ENCODE data around the gene CHMP4B. TPM values are rescaled to one million over a fixed set of nuclear protein-coding genes. Genes with fewer than 3 reads are reported as not detected.

The CHMP4B gene
- total and polyA plus RNA-seq, 4 donors: 2.7 to 37.2 (median 17.2) TPM

DNA sequence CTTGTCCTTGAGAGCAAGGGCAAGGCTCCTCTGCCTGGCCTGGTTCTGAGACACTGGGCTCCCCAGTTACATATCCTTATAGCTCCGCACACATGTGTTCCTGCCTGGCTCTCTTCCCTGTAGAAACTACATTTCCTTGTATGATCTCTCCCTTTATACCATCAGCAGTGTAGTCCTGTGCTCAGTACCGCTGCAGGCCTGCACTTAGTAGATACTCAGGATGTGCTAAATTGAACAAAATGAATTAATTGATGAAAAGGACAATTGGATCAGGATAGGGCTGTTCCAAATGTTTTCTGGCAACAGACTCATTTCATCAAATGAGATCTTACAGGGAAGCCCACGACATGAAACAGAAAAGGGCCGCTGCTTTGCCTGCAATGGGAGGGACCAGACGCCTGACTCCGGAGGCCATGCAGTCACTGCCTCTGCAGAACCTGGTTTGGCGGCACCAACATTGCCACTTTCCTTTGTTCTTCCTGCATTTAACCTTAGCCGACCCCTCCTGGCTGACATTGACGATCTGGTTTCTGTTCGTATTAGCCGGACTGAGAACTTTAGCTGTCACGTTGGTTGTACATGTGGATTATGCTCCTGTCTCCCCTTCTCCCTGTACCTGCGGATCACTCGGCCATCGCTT is 53.3 kb downstream of the CHMP4B start:
- TF ChIP-seq, protein P1, sequence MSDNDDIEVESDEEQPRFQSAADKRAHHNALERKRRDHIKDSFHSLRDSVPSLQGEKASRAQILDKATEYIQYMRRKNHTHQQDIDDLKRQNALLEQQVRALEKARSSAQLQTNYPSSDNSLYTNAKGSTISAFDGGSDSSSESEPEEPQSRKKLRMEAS (IDR thresholded peaks at IDR 0.05): no peak
- TF ChIP-seq JUND (IDR thresholded peaks at IDR 0.05): no peak
- no peak for TF ChIP-seq RAD21 (IDR thresholded peaks at IDR 0.05)
- TF ChIP-seq NR2F2 (IDR thresholded peaks at IDR 0.05): no peak
- TF ChIP-seq HNF4A (conservative IDR thresholded peaks at IDR 0.05): no peak
- no peak for TF ChIP-seq EGR1 (IDR thresholded peaks at IDR 0.05; ENCODE audit: low read depth in 2 of 2)
- TF ChIP-seq, protein P2, sequence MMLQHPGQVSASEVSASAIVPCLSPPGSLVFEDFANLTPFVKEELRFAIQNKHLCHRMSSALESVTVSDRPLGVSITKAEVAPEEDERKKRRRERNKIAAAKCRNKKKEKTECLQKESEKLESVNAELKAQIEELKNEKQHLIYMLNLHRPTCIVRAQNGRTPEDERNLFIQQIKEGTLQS (IDR thresholded peaks at IDR 0.05): no peak
- TF ChIP-seq TAF1 (conservative IDR thresholded peaks at IDR 0.05): no peak
- no peak for TF ChIP-seq FOXA2 (IDR thresholded peaks at IDR 0.05)
- TF ChIP-seq ZBTB33 (IDR thresholded peaks at IDR 0.05): no peak
- no peak for TF ChIP-seq CTCF (IDR thresholded peaks at IDR 0.05; ENCODE audit: low read depth, low read length, missing input control)
- TF ChIP-seq SP1 (IDR thresholded peaks at IDR 0.05): no peak
- no peak for TF ChIP-seq GABPA (IDR thresholded peaks at IDR 0.05 in 1 of 2, conservative IDR thresholded peaks at IDR 0.05 in 1 of 2)
- no peak for TF ChIP-seq RXRA (IDR thresholded peaks at IDR 0.05)
- no peak for TF ChIP-seq FOXA1 (IDR thresholded peaks at IDR 0.05)
- no peaks in the 10 kb centered on the region for H3K36me3 ChIP-seq (ENCODE audit: control insufficient read depth in 4 of 4, insufficient read depth in 3 of 4, low read depth in 1 of 4, low read length in 3 of 4)
- DNase-seq (ENCODE audit: low spot score): no peak
- no peaks in the 10 kb centered on the region for H3K27me3 ChIP-seq (ENCODE audit: control insufficient read depth in 4 of 4, insufficient read depth in 4 of 4, low read length in 3 of 4)
- H3K27ac ChIP-seq (ENCODE audit: low read depth in 1 of 2, low read length in 2 of 2): no peak overlapping the region
- no peak overlapping the region for H3K4me3 ChIP-seq (ENCODE audit: low read depth in 1 of 3, low read length in 3 of 3)
- peaks cover 0 to 2% (median 0%) of the 10 kb centered on the region in 4 donors for H3K4me1 ChIP-seq (ENCODE audit: control insufficient read depth in 4 of 4, insufficient read depth in 4 of 4, low read length in 3 of 4)
- H3K9me3 ChIP-seq (ENCODE audit: control insufficient read depth in 4 of 4, low read length in 3 of 4): no peaks in the 10 kb centered on the region
- WGBS: 94% methylated on average over 15 of the region's 15 CpGs
- H3K9ac ChIP-seq (ENCODE audit: low read depth in 1 of 2, low read length in 2 of 2): no peak overlapping the region

DNA sequence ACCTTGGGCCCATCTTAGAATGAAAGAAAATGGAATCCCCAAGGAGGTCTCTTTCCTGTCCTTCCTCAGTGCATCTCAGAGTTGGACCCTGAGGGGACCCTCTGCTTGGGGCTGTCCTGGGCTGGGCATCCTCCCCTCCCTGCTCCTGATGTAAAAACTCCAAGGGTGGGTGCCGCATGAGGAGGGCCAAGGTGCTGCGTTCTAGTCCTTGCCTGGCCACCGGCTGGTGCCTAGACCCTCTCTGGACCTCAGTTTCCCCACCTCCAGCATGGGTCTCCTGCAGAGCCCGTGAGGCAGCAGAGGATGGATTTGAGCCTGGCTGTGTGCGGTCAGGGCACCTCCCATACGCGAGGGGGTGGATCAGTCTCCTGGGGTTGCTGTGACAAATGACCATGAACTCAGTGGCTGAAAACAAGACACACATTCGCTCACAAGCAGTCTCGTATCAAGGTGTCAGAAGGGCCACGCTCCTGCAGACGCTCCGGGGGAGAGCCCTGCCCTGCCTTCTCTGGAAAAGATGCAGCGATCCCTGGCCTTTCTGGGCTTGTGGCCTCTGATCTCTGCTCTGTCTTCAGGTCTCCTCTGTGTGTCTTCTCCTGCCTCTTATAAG is 54.7 kb downstream of the CHMP4B start:
- Histone ChIP-seq H3K36me3 (ENCODE audit: control insufficient read depth in 4 of 4, insufficient read depth in 3 of 4, low read depth in 1 of 4, low read length in 3 of 4) (no peaks in the 10 kb centered on the region), H3K9ac (ENCODE audit: low read depth in 1 of 2, low read length in 2 of 2) (no peak overlapping the region), H3K27ac (ENCODE audit: low read depth in 1 of 2, low read length in 2 of 2) (no peak overlapping the region), H3K4me1 (ENCODE audit: control insufficient read depth in 4 of 4, insufficient read depth in 4 of 4, low read length in 3 of 4) (peaks cover 0 to 2% (median 0%) of the 10 kb centered on the region in 4 donors), H3K27me3 (ENCODE audit: control insufficient read depth in 4 of 4, insufficient read depth in 4 of 4, low read length in 3 of 4) (no peaks in the 10 kb centered on the region), H3K9me3 (ENCODE audit: control insufficient read depth in 4 of 4, low read length in 3 of 4) (no peaks in the 10 kb centered on the region), H3K4me3 (ENCODE audit: low read depth in 1 of 3, low read length in 3 of 3) (no peak overlapping the region)
- TF ChIP-seq JUND (IDR thresholded peaks at IDR 0.05) (no peak), YY1 (IDR thresholded peaks at IDR 0.05) (no peak), TAF1 (conservative IDR thresholded peaks at IDR 0.05) (no peak)
- TF ChIP-seq, protein P1 (IDR thresholded peaks at IDR 0.05): no peak
- no peak for DNase-seq (ENCODE audit: low spot score)
- 91% methylated on average over 13 of the region's 13 CpGs for WGBS

Measured in liver (tissue), 9 donors.